H9 (cell line): ENCODE results near the gene NT5DC3. TPM values are rescaled to one million over a fixed set of nuclear protein-coding genes. Genes with fewer than 3 reads are reported as not detected.
A peak's percentile ranks its signal among the peaks of the same experiment; 100 is the strongest.

Experiments
- DNase-seq: peaks from one replicate; pipeline ENCODE4 v3.0.0-alpha.2; 2017
- H2AFZ ChIP-seq: one replicate; pipeline ENCODE4 v1.6.1; 2013; ENCODE audit warnings: mild to moderate bottlenecking, low read length, control low read depth, moderate library complexity
- H2AK5ac ChIP-seq: 2 replicates; pipeline ENCODE4 v1.6.1; 2013; ENCODE audit warnings: low read length, control low read depth, mixed read lengths; ENCODE audit not compliant: insufficient read length
- H2BK120ac ChIP-seq: one replicate; pipeline ENCODE4 v1.6.1; 2013; ENCODE audit warnings: low read depth, mild to moderate bottlenecking, low read length, control low read depth, inconsistent platforms; ENCODE audit not compliant: poor library complexity, severe bottlenecking
- H2BK12ac ChIP-seq: 2 replicates; pipeline ENCODE4 v1.6.1; 2013; ENCODE audit warnings: low read length, control low read depth, mixed read lengths, low read depth; ENCODE audit not compliant: insufficient read length
- H2BK15ac ChIP-seq: 2 replicates; pipeline ENCODE4 v1.6.1; 2013; ENCODE audit warnings: low read depth, low read length, control low read depth
- H2BK20ac ChIP-seq: one replicate; pipeline ENCODE4 v1.6.1; 2013; ENCODE audit warnings: low read depth, mild to moderate bottlenecking, low read length, control low read depth, inconsistent platforms; ENCODE audit not compliant: poor library complexity, severe bottlenecking
- H2BK5ac ChIP-seq: 2 replicates; pipeline ENCODE4 v1.6.1; 2013; ENCODE audit warnings: low read length, control low read depth, mixed read lengths; ENCODE audit not compliant: insufficient read length
- H3K14ac ChIP-seq: 2 replicates; pipeline ENCODE4 v1.6.1; 2013; ENCODE audit warnings: low read length, control low read depth; ENCODE audit not compliant: insufficient read depth
- H3K18ac ChIP-seq: 2 replicates; pipeline ENCODE4 v1.6.1; 2013; ENCODE audit warnings: low read depth, mild to moderate bottlenecking, mixed read lengths, low read length, control low read depth; ENCODE audit not compliant: insufficient read length
- H3K23ac ChIP-seq: 2 replicates; pipeline ENCODE4 v1.6.1; 2013; ENCODE audit warnings: low read length, control low read depth, mixed read lengths, low read depth; ENCODE audit not compliant: insufficient read length
- H3K23me2 ChIP-seq: 2 replicates; pipeline ENCODE4 v1.6.1; 2013; ENCODE audit warnings: low read depth, mild to moderate bottlenecking, mixed read lengths, low read length, control low read depth; ENCODE audit not compliant: insufficient read length, poor library complexity, severe bottlenecking
- H3K27ac ChIP-seq: 2 replicates; pipeline ENCODE4 v1.5.1; 2013; ENCODE audit warnings: low read length, control low read depth, mixed read lengths, low read depth; ENCODE audit not compliant: insufficient read length
- H3K27me3 ChIP-seq: 2 replicates; pipeline ENCODE4 v1.6.1; 2013; ENCODE audit warnings: low read length, control low read depth, inconsistent platforms; ENCODE audit not compliant: insufficient read depth
- H3K4ac ChIP-seq: 2 replicates; pipeline ENCODE4 v1.6.1; 2013; ENCODE audit warnings: low read depth, mild to moderate bottlenecking, control low read depth, inconsistent platforms, low read length, moderate library complexity
- H3K4me1 ChIP-seq: 2 replicates; pipeline ENCODE4 v1.6.1; 2013; ENCODE audit warnings: low read length, control low read depth, inconsistent platforms; ENCODE audit not compliant: insufficient read depth
- H3K4me2 ChIP-seq: 2 replicates; pipeline ENCODE4 v1.6.1; 2013; ENCODE audit warnings: low read length, control low read depth, mixed read lengths; ENCODE audit not compliant: insufficient read length, insufficient read depth
- H3K56ac ChIP-seq: 2 replicates; pipeline ENCODE4 v1.6.1; 2013; ENCODE audit warnings: low read depth, mild to moderate bottlenecking, mixed read lengths, low read length, control low read depth; ENCODE audit not compliant: insufficient read length
- H3K79me1 ChIP-seq: 2 replicates; pipeline ENCODE4 v1.6.1; 2013; ENCODE audit warnings: low read depth, mild to moderate bottlenecking, moderate library complexity, low read length, control low read depth, inconsistent platforms; ENCODE audit not compliant: insufficient read depth, poor library complexity, severe bottlenecking
- H3K79me2 ChIP-seq: 2 replicates; pipeline ENCODE4 v1.6.1; 2013; ENCODE audit warnings: low read length, control low read depth, inconsistent platforms; ENCODE audit not compliant: insufficient read depth
- H3K9ac ChIP-seq: 2 replicates; pipeline ENCODE4 v1.6.1; 2013; ENCODE audit warnings: low read length, control low read depth, mixed read lengths; ENCODE audit not compliant: insufficient read length; ENCODE audit errors: extremely low read depth
- H3K9me3 ChIP-seq: one replicate; pipeline ENCODE4 v1.6.1; 2013; ENCODE audit warnings: low read depth, low read length, inconsistent platforms; ENCODE audit not compliant: control insufficient read depth
- H3T11ph ChIP-seq: one replicate; pipeline ENCODE4 v1.6.1; 2013; ENCODE audit warnings: mild to moderate bottlenecking, low read length, control low read depth, inconsistent platforms
- H4K20me1 ChIP-seq: one replicate; pipeline ENCODE4 v1.6.1; 2013; ENCODE audit not compliant: control insufficient read depth, insufficient read length, insufficient read depth
- H4K5ac ChIP-seq: 2 replicates; pipeline ENCODE4 v1.6.1; 2013; ENCODE audit warnings: low read depth, mild to moderate bottlenecking, mixed read lengths, low read length, control low read depth; ENCODE audit not compliant: insufficient read length
- H4K8ac ChIP-seq: replicated peaks from 2 replicates; pipeline ENCODE4 v1.6.1; 2013; ENCODE audit warnings: low read length, control low read depth, mixed read lengths, low read depth; ENCODE audit not compliant: insufficient read length
- H4K91ac ChIP-seq: 2 replicates; pipeline ENCODE4 v1.6.1; 2013; ENCODE audit warnings: low read depth, mild to moderate bottlenecking, moderate library complexity, mixed read lengths, low read length, control low read depth; ENCODE audit not compliant: insufficient read length
- H3K27ac Mint-ChIP-seq, 3 experiments: 2 replicates in 2 of 3; 3 replicates in 1 of 3; pipeline ENCODE4 v1.8.0; 2020 to 2021; ENCODE audit warnings: mixed read lengths in 3 of 3, mild to moderate bottlenecking in 1 of 3, moderate library complexity in 1 of 3
- H3K27me3 Mint-ChIP-seq: 2 replicates; pipeline ENCODE4 v1.8.0; 2021; ENCODE audit warnings: low read depth, mild to moderate bottlenecking, moderate library complexity, mixed read lengths
- H3K36me3 Mint-ChIP-seq, 3 experiments: 2 replicates in 2 of 3; 3 replicates in 1 of 3; pipeline ENCODE4 v1.8.0; 2020 to 2021; ENCODE audit warnings: low read depth in 3 of 3, mixed read lengths in 3 of 3; ENCODE audit not compliant: insufficient read depth in 1 of 3
- H3K4me1 Mint-ChIP-seq, 2 experiments: 2 replicates each; pipeline ENCODE4 v1.8.0; 2020; ENCODE audit warnings: mixed read lengths in 2 of 2
- H3K4me3 Mint-ChIP-seq, 2 experiments: 2 replicates in 1 of 2; 3 replicates in 1 of 2; pipeline ENCODE4 v1.8.0; 2020 to 2021; ENCODE audit warnings: mild to moderate bottlenecking in 2 of 2, mixed read lengths in 2 of 2, moderate library complexity in 1 of 2
- H3K9me3 Mint-ChIP-seq, 2 experiments: 2 replicates in 1 of 2; 3 replicates in 1 of 2; pipeline ENCODE4 v1.8.0; 2020; ENCODE audit warnings: mild to moderate bottlenecking in 2 of 2, mixed read lengths in 2 of 2, moderate library complexity in 1 of 2
- WGBS: extraction: QIAGEN DNeasy Blood & Tissue Kit; methylation state at CpG from one replicate; pipeline ENCODE4 v1.1.7; 2013; ENCODE audit warnings: missing lambda C conversion rate, low lambda C conversion rate, mixed read lengths; ENCODE audit not compliant: insufficient read length; ENCODE audit errors: extremely low coverage; 5-methylcytosine and 5-hydroxymethylcytosine counted together
- total RNA-seq: library from RNA; stranded (reverse); gene quantifications from 2 replicates; pipeline ENCODE4 v1.2.1, GENCODE V29; 2021
- TF ChIP-seq, protein P1 (sequence below): fragments of 200-600 bp; sonication (generic); conservative IDR thresholded peaks from 3 replicates; pipeline ENCODE4 v1.8.0; 2021; ENCODE audit warnings: antibody characterized with exemption, mild to moderate bottlenecking

The NT5DC3 gene
- total RNA-seq, 1 experiment from 2014 or later = 13.6 TPM

- no peak overlapping the region for H2BK20ac ChIP-seq
- no peak overlapping the region for H4K8ac ChIP-seq
- no peak overlapping the region for H2BK120ac ChIP-seq
- TF ChIP-seq, protein P1, sequence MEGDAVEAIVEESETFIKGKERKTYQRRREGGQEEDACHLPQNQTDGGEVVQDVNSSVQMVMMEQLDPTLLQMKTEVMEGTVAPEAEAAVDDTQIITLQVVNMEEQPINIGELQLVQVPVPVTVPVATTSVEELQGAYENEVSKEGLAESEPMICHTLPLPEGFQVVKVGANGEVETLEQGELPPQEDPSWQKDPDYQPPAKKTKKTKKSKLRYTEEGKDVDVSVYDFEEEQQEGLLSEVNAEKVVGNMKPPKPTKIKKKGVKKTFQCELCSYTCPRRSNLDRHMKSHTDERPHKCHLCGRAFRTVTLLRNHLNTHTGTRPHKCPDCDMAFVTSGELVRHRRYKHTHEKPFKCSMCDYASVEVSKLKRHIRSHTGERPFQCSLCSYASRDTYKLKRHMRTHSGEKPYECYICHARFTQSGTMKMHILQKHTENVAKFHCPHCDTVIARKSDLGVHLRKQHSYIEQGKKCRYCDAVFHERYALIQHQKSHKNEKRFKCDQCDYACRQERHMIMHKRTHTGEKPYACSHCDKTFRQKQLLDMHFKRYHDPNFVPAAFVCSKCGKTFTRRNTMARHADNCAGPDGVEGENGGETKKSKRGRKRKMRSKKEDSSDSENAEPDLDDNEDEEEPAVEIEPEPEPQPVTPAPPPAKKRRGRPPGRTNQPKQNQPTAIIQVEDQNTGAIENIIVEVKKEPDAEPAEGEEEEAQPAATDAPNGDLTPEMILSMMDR = peak; percentile 63
- no peak overlapping the region for H3K4me2 ChIP-seq
- no peak overlapping the region for H3K56ac ChIP-seq
- peak; percentile 81 for DNase-seq
- Mint-ChIP-seq H3K36me3 (peaks cover 13 to 24% (median 15%) of the 10 kb centered on the region in 3 experiments; a peak in 6 of 7 replicates), H3K9me3 (no peaks in the 10 kb centered on the region), H3K4me3 (no peak overlapping the region), H3K27me3 (no peaks in the 10 kb centered on the region), H3K4me1 (peaks cover 18% of the 10 kb centered on the region in 2 experiments), H3K27ac (peak overlapping the region in 1 of 3 experiments; percentile 30; a peak in 1 of 7 replicates)
- no peak overlapping the region for H4K5ac ChIP-seq
- H3T11ph ChIP-seq = no peak overlapping the region
- H3K79me2 ChIP-seq = no peaks in the 10 kb centered on the region
- no peak overlapping the region for H2BK5ac ChIP-seq
- no peaks in the 10 kb centered on the region for H3K79me1 ChIP-seq
- H3K14ac ChIP-seq = no peak overlapping the region
- no peak overlapping the region for H2BK15ac ChIP-seq
- H2AK5ac ChIP-seq = no peak overlapping the region
- H3K23me2 ChIP-seq = no peaks in the 10 kb centered on the region
- H3K27ac ChIP-seq = no peak overlapping the region
- no peak overlapping the region for H3K4ac ChIP-seq
- no peak overlapping the region for H3K23ac ChIP-seq
- H2AFZ ChIP-seq = no peak overlapping the region
- H4K20me1 ChIP-seq = no peaks in the 10 kb centered on the region
- H3K9me3 ChIP-seq = no peaks in the 10 kb centered on the region
- H3K9ac ChIP-seq = no peak overlapping the region
- H3K4me1 ChIP-seq = peaks cover 2% of the 10 kb centered on the region; the same call in 1 of the 2 replicates
- no peaks in the 10 kb centered on the region for H3K27me3 ChIP-seq
- H2BK12ac ChIP-seq = no peak overlapping the region
- no peak overlapping the region for H3K18ac ChIP-seq
- H4K91ac ChIP-seq = no peak overlapping the region
- no CpG with 5 or more reads among the region's 3 CpGs for WGBS
These were observed 69.6 kb downstream of the NT5DC3 start for GRCh38 chr12:103771466-103771865.
